GM19463 (cell line): ENCODE data around the gene RHCE.
"Not testable (repeated sequence)": the region's sequence is repeated elsewhere in the genome, so short reads cannot be mapped to it uniquely, and the experiment has no call there.

Experiments
- ATAC-seq: cut with Tn5 transposase; IDR thresholded peaks from one replicate; pipeline ENCODE4 v1.9.1; 2021; ENCODE audit warnings: mild to moderate bottlenecking, moderate library complexity; ENCODE audit not compliant: unreplicated experiment

The RHCE gene

GRCh38 chr1:25349606-25350005 is 71.0 kb downstream of the RHCE start:
- ATAC-seq: no peak

- ATAC-seq: no peak
These were observed 73.1 kb downstream of the RHCE start for GRCh38 chr1:25347556-25347955.

GRCh38 chr1:25343872-25344271 is 76.8 kb downstream of the RHCE start:
- ATAC-seq: no peak

GRCh38 chr1:25342846-25343245 is 77.8 kb downstream of the RHCE start:
- ATAC-seq: no peak

GRCh38 chr1:25341746-25342145 is 78.9 kb downstream of the RHCE start:
- ATAC-seq: no peak

- no peak for ATAC-seq
These were observed 81.6 kb downstream of the RHCE start for GRCh38 chr1:25338986-25339385.

GRCh38 chr1:25338188-25338981 is 82.2 kb downstream of the RHCE start, which contains the start of gene TMEM50A:
TSS of gene TMEM50A (plus strand) at chr1:25338334. CDS start at chr1:25340487, 2,153 bp downstream.
- ATAC-seq: peak; percentile 63

- ATAC-seq: peak; percentile 33
These were observed 83.0 kb downstream of the RHCE start for GRCh38 chr1:25337483-25338187.

- not testable (repeated sequence) for ATAC-seq
These were observed 83.7 kb downstream of the RHCE start for GRCh38 chr1:25336922-25337354.

GRCh38 chr1:25329950-25330349 is 90.7 kb downstream of the RHCE start:
- not testable (repeated sequence) for ATAC-seq

GRCh38 chr1:25329336-25329735 is 91.3 kb downstream of the RHCE start:
- ATAC-seq: not testable (repeated sequence)

GRCh38 chr1:25328791-25329185 is 91.8 kb downstream of the RHCE start:
- not testable (repeated sequence) for ATAC-seq

- ATAC-seq: not testable (repeated sequence)
These were observed 92.5 kb downstream of the RHCE start for GRCh38 chr1:25327864-25328790.

GRCh38 chr1:25324407-25324806 is 96.2 kb downstream of the RHCE start:
- ATAC-seq: not testable (repeated sequence)

GRCh38 chr1:25322127-25322526 is 98.5 kb downstream of the RHCE start:
- not testable (repeated sequence) for ATAC-seq

- ATAC-seq: not testable (repeated sequence)
These were observed 100.2 kb downstream of the RHCE start for GRCh38 chr1:25320314-25320938.

- ATAC-seq: not testable (repeated sequence)
These were observed 107.7 kb downstream of the RHCE start for GRCh38 chr1:25312806-25313470.
